Stimulated activated memory B cell treated with anti-CD40 and anti-IgM and Interleukin-4, amounts not matched to agents 10 μg/mL and 1 μg/mL and 100 μg/mL, for 72 hours (primary cell): ENCODE results near the gene ZNF865.
"Not testable (repeated sequence)": the region's sequence is repeated elsewhere in the genome, so short reads cannot be mapped to it uniquely, and the experiment has no call there.

Source experiments
- ATAC-seq: fragments of 150-1000 bp; cut with Tn5 transposase; 2 replicates; pipeline ENCODE4 v1.10.0; 2021
- H3K27ac Mint-ChIP-seq: one replicate; pipeline ENCODE4 v1.8.0; 2022; ENCODE audit warnings: mild to moderate bottlenecking, mixed read lengths
- H3K27me3 Mint-ChIP-seq: one replicate; pipeline ENCODE4 v1.8.0; 2022; ENCODE audit warnings: mixed read lengths
- H3K36me3 Mint-ChIP-seq: one replicate; pipeline ENCODE4 v1.8.0; 2022; ENCODE audit warnings: mixed read lengths
- H3K4me1 Mint-ChIP-seq: one replicate; pipeline ENCODE4 v1.8.0; 2022; ENCODE audit warnings: mixed read lengths
- H3K4me3 Mint-ChIP-seq: one replicate; pipeline ENCODE4 v1.8.0; 2022; ENCODE audit warnings: mild to moderate bottlenecking, moderate library complexity, mixed read lengths
- H3K9me3 Mint-ChIP-seq: one replicate; pipeline ENCODE4 v1.8.0; 2022; ENCODE audit warnings: mixed read lengths

The ZNF865 gene

GRCh38 chr19:55581823-55582223 is 23.6 kb upstream of the ZNF865 start:
- no peak for ATAC-seq
- Mint-ChIP-seq H3K36me3 (peaks cover 16% of the 10 kb centered on the region), H3K4me1 (peaks cover 35% of the 10 kb centered on the region), H3K4me3 (no peak overlapping the region), H3K27me3 (no peaks in the 10 kb centered on the region), H3K9me3 (no peaks in the 10 kb centered on the region), H3K27ac (no peak overlapping the region)

GRCh38 chr19:55582284-55582683 is 23.2 kb upstream of the ZNF865 start:
- Mint-ChIP-seq H3K4me1 (peaks cover 40% of the 10 kb centered on the region), H3K36me3 (peaks cover 11% of the 10 kb centered on the region)
- H3K27me3 Mint-ChIP-seq, H3K4me3 Mint-ChIP-seq, H3K9me3 Mint-ChIP-seq, H3K27ac Mint-ChIP-seq, ATAC-seq: not testable (repeated sequence)

- H3K9me3 Mint-ChIP-seq, ATAC-seq, H3K4me3 Mint-ChIP-seq, H3K36me3 Mint-ChIP-seq, H3K27me3 Mint-ChIP-seq, H3K27ac Mint-ChIP-seq: not testable (repeated sequence)
- peaks cover 43% of the 10 kb centered on the region for H3K4me1 Mint-ChIP-seq
Measured at GRCh38 chr19:55583897-55584296, 21.6 kb upstream of the ZNF865 start.

- H3K36me3 Mint-ChIP-seq, result peaks cover 2% of the 10 kb centered on the region
- H3K4me1 Mint-ChIP-seq, result peaks cover 37% of the 10 kb centered on the region
- no peak overlapping the region for H3K4me3 Mint-ChIP-seq
- H3K27me3 Mint-ChIP-seq, result no peaks in the 10 kb centered on the region
- ATAC-seq, result no peak
- peak overlapping the region; percentile 35 for H3K27ac Mint-ChIP-seq
- no peaks in the 10 kb centered on the region for H3K9me3 Mint-ChIP-seq
Measured at GRCh38 chr19:55584871-55585270, 20.6 kb upstream of the ZNF865 start.

- H3K4me1 Mint-ChIP-seq, result peaks cover 34% of the 10 kb centered on the region
- no peaks in the 10 kb centered on the region for H3K9me3 Mint-ChIP-seq
- H3K4me3 Mint-ChIP-seq, result peak overlapping the region; percentile 83
- no peaks in the 10 kb centered on the region for H3K36me3 Mint-ChIP-seq
- H3K27me3 Mint-ChIP-seq, result no peaks in the 10 kb centered on the region
- peak; percentile 69 for ATAC-seq
- H3K27ac Mint-ChIP-seq, result peak overlapping the region; percentile 35
Measured at GRCh38 chr19:55585658-55586339, 19.6 kb upstream of the ZNF865 start.

- peak; percentile 97 for ATAC-seq
- H3K9me3 Mint-ChIP-seq, result no peaks in the 10 kb centered on the region
- H3K4me1 Mint-ChIP-seq, result peaks cover 26% of the 10 kb centered on the region
- H3K27ac Mint-ChIP-seq, result peak overlapping the region; percentile 35
- H3K27me3 Mint-ChIP-seq, result no peaks in the 10 kb centered on the region
- peaks cover 10% of the 10 kb centered on the region for H3K36me3 Mint-ChIP-seq
- H3K4me3 Mint-ChIP-seq, result peak overlapping the region; percentile 83
Measured at GRCh38 chr19:55586976-55587668, 18.3 kb upstream of the ZNF865 start.

GRCh38 chr19:55588738-55589137 is 16.7 kb upstream of the ZNF865 start:
- no peak for ATAC-seq
- Mint-ChIP-seq H3K9me3 (no peaks in the 10 kb centered on the region), H3K27me3 (no peaks in the 10 kb centered on the region), H3K4me3 (no peak overlapping the region), H3K27ac (no peak overlapping the region), H3K4me1 (peaks cover 26% of the 10 kb centered on the region), H3K36me3 (peaks cover 13% of the 10 kb centered on the region)

GRCh38 chr19:55590109-55590508 is 15.3 kb upstream of the ZNF865 start:
- Mint-ChIP-seq H3K4me1 (peaks cover 25% of the 10 kb centered on the region), H3K36me3 (peaks cover 21% of the 10 kb centered on the region), H3K9me3 (peaks cover 2% of the 10 kb centered on the region), H3K4me3 (no peak overlapping the region), H3K27ac (no peak overlapping the region), H3K27me3 (no peaks in the 10 kb centered on the region)
- ATAC-seq, result no peak

GRCh38 chr19:55590617-55591016 is 14.8 kb upstream of the ZNF865 start:
- Mint-ChIP-seq H3K36me3 (peaks cover 26% of the 10 kb centered on the region), H3K27me3 (no peaks in the 10 kb centered on the region), H3K4me3 (no peak overlapping the region), H3K9me3 (peaks cover 6% of the 10 kb centered on the region), H3K4me1 (peaks cover 20% of the 10 kb centered on the region), H3K27ac (no peak overlapping the region)
- no peak for ATAC-seq

- H3K27me3 Mint-ChIP-seq, result no peaks in the 10 kb centered on the region
- H3K9me3 Mint-ChIP-seq, result peaks cover 11% of the 10 kb centered on the region
- H3K36me3 Mint-ChIP-seq, result peaks cover 35% of the 10 kb centered on the region
- no peak overlapping the region for H3K4me3 Mint-ChIP-seq
- no peak overlapping the region for H3K27ac Mint-ChIP-seq
- H3K4me1 Mint-ChIP-seq, result peaks cover 10% of the 10 kb centered on the region
- no peak for ATAC-seq
Measured at GRCh38 chr19:55591555-55591954, 13.9 kb upstream of the ZNF865 start.

GRCh38 chr19:55592391-55593090 is 12.9 kb upstream of the ZNF865 start:
- peaks cover 12% of the 10 kb centered on the region for H3K9me3 Mint-ChIP-seq
- no peak overlapping the region for H3K4me3 Mint-ChIP-seq
- no peaks in the 10 kb centered on the region for H3K27me3 Mint-ChIP-seq
- H3K4me1 Mint-ChIP-seq, result peaks cover under 1% of the 10 kb centered on the region
- H3K27ac Mint-ChIP-seq, result no peak overlapping the region
- ATAC-seq, result peak; percentile 21
- peaks cover 44% of the 10 kb centered on the region for H3K36me3 Mint-ChIP-seq

- H3K36me3 Mint-ChIP-seq, result peaks cover 51% of the 10 kb centered on the region
- H3K27ac Mint-ChIP-seq, result no peak overlapping the region
- no peak overlapping the region for H3K4me3 Mint-ChIP-seq
- peak; percentile 37 for ATAC-seq
- H3K4me1 Mint-ChIP-seq, result peaks cover 6% of the 10 kb centered on the region
- H3K27me3 Mint-ChIP-seq, result no peaks in the 10 kb centered on the region
- H3K9me3 Mint-ChIP-seq, result peaks cover 15% of the 10 kb centered on the region
Measured at GRCh38 chr19:55593096-55593772, 12.2 kb upstream of the ZNF865 start.

GRCh38 chr19:55594996-55595545 is 10.4 kb upstream of the ZNF865 start:
- Mint-ChIP-seq H3K4me1 (peaks cover 14% of the 10 kb centered on the region), H3K9me3 (peaks cover 19% of the 10 kb centered on the region), H3K27ac (no peak overlapping the region), H3K27me3 (no peaks in the 10 kb centered on the region), H3K36me3 (peaks cover 59% of the 10 kb centered on the region), H3K4me3 (no peak overlapping the region)
- ATAC-seq, result no peak

GRCh38 chr19:55596304-55596703 is 9.1 kb upstream of the ZNF865 start:
- Mint-ChIP-seq H3K27me3 (no peaks in the 10 kb centered on the region), H3K4me1 (peaks cover 20% of the 10 kb centered on the region), H3K9me3 (peaks cover 19% of the 10 kb centered on the region), H3K4me3 (no peak overlapping the region), H3K27ac (no peak overlapping the region), H3K36me3 (peaks cover 56% of the 10 kb centered on the region)
- ATAC-seq, result no peak

- H3K27ac Mint-ChIP-seq, result no peak overlapping the region
- H3K9me3 Mint-ChIP-seq, result peaks cover 19% of the 10 kb centered on the region
- no peak for ATAC-seq
- H3K4me1 Mint-ChIP-seq, result peaks cover 20% of the 10 kb centered on the region
- peaks cover 50% of the 10 kb centered on the region for H3K36me3 Mint-ChIP-seq
- no peaks in the 10 kb centered on the region for H3K27me3 Mint-ChIP-seq
- no peak overlapping the region for H3K4me3 Mint-ChIP-seq
Measured at GRCh38 chr19:55597501-55597921, 7.9 kb upstream of the ZNF865 start.
